Activated CD4-positive, alpha-beta T cell treated with anti-CD3 and anti-CD28 coated beads, Interleukin-2, amount 50 U/mL, for 24 hours (primary cell): ENCODE measurements around the gene SHB.

Experiments
- DNase-seq, 2 donors: peaks; one replicate each; pipeline ENCODE4 v3.0.0-alpha.2; 2020; ENCODE audit warnings: low read depth in 1 of 2, low spot score in 1 of 2

Gene SHB

DNA sequence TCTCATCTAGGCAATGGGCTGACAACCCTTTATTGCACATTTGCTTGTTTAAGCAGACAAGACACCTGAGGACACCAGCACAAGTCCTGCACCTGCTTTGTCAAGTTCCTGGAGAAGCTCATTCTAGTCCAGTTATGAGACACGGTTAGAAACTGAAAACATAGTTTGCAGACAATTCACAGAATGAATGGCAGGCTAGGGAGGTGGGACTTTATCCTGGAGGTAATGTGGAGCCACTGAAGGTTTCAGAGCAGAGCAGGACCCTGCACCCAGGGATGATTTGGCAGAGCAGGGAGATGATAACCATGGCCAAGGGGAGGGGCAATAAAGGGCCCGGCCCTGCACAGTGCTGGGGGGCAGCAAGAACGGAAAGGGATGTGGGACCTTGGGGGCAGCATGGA is 114.4 kb downstream of the SHB start:
- DNase-seq = no peak

DNA sequence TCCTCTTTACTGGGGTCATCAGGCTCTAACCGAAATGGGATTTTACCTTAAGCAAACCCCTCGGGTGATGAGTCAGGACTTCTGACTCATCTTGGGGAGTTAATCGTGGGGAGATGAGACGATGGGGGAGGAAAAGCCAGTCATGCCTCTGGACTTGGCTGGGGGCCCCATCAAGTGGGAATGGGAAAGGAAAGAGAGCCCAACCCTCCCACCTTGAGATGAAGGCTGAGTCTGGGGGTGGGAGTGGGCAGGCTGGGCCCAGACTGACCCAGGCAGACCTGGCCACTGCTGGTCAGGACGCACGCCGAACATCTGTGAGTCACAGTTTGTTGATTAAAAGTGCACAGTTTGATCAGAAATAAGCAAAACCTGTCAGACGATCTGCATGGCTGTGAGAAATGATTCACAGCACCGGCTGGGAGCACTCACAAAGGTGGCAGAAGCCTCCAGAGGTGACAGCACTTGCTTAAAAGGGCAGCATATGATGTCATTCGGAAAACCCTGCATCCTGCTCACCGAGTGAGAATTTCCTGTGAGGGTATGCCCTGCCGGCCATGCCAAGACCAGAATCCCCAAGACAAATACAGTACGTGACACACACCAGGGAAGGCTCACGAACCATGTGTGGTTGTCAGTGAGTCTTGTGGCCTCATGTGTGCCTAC is 115.1 kb downstream of the SHB start:
- peak; percentile 2 to 5 for DNase-seq

GRCh38 chr9:37953206-37953774 is 115.7 kb downstream of the SHB start:
- no peak for DNase-seq

DNA sequence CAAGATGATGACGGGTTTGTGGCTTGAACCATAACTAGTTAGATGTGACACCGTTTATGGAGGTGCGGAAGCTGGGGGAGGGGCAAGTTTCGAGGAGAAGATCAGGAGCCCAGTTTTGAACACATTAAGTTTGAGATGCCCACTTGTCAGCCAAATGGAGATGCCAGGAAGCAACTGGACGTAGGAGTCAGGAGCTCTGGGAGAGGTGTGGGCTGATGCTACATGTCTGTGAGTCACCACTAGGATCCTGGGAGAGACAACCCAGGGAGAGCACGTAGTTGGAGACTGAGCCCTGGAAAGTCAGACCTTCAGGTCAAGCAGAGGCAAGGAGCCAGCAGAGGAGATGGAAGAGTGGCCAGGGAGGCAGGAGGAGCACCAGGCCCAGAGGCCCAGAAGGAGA is 116.3 kb downstream of the SHB start:
- no peak for DNase-seq

GRCh38 chr9:37951671-37952449 is 117.2 kb downstream of the SHB start:
- DNase-seq = no peak

DNA sequence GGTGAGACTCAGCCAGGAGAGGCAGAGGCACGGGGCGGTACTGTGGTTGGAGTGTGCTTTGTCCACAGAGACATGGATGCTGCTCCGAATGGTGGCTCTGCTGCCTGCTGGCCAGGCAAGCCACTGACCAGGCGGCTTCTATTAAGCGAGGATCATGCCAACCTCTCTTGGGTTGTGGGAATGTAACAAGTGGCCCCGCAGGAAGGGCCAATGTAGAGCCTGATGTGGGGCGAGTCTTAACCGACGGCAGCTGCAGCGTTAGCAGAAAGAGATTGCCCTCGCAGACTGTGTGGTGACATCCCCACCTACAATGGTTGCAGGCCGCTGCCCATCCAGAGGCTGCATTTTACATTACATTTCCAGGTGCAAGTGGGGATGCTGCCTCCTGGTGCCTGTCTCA is 118.5 kb downstream of the SHB start:
- no peak for DNase-seq

- no peak for DNase-seq
Measured at GRCh38 chr9:37949576-37949975, 119.5 kb downstream of the SHB start.

DNA sequence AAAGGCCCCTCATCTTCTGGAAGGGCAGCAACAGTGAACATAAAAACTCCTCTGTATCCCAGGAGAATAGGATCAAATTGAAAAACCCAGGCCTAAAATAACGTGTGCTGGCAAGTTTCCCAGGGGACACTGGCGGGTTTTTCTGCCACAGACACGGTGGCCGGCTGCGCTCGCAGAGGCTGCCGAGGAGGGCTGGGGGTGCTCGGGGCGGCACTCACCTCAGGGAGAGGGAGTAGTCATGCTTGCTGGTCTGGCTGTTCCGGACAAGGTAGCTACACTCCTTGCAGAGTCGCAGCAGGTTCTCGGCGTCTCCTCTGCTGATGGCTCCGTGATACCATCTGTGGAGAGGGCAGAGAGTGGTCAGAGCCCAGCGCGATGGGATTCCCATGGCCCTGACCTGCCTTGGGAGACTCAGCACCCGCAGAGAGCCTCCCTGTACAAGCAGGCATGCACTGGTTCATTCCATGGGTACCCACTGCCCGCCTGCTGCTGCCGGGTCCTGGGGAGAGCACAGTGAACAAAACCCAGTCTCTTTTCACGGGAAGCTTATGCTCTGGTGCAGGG is 120.5 kb downstream of the SHB start:
- DNase-seq = no peak

- no peak for DNase-seq
Measured at GRCh38 chr9:37947977-37948376, 121.0 kb downstream of the SHB start.

DNA sequence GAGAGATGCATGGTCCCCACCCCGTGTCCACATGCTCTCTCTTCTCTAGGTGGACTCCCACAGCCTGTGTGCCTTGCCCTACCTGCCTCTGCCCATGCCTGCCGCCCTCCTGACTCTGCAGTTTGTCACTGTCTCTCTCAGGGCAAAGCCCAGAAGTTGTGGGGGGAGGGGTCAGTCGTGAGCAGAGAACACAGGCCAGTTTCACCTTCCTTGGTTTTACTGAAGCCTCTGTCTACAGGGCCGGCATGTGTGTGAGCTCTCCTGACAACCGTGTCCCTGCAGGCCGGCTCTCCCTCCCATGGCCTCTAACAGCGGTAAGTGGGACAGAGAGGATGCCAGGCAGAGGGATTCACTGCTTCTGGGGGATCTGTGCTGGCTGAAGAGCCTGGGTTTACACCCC is 121.6 kb downstream of the SHB start:
- DNase-seq = no peak

GRCh38 chr9:37946971-37947370 is 122.1 kb downstream of the SHB start:
- DNase-seq = no peak

GRCh38 chr9:37946041-37946440 is 123.0 kb downstream of the SHB start:
- DNase-seq = no peak

GRCh38 chr9:37944671-37945481 is 124.2 kb downstream of the SHB start:
- DNase-seq = no peak

GRCh38 chr9:37944266-37944650 is 124.8 kb downstream of the SHB start:
- DNase-seq = no peak

DNA sequence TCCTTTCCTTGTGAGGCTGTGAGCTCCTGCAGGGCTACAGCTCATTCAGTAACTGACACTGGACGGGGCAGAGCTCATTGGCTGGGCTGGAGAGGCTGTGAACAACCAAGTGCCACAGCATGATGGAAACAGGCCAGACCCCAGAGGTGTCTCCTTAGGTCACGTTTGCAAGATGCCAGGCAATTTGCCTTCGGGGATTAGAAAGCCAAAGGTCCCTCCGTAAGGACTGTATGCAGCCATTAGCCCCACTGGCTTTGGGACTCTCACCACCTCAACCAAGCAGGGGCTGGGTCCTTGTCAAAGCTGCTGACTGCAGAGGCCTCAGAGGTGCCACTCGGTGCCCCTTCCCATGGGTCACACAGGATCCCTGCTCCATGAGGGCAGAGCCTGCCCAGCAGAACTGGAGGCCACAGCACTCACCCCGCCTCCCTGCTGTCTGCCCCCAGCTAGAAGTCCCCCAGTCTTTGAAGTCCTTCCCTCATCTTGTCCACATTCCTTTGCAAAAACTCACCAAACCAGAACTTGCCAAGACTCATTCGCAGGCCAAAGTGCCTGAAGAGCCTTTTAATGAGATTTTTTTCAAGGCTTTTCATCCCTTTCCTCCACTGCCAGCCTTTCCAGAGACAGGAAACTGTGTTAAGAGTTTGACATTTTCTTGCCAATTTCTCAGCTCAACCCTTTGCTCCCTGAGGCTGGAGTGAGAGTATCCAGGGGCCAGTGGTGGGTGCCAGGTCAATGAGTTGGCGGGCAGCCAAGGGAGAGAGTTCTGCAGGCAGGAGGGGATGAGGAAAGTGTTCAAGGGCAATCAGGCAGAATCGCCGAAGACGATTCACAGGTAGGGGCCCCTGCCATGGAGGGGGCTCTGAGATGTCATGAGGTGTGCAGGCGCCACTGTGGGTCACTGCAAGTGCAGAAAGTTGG is 125.4 kb downstream of the SHB start:
- no peak for DNase-seq

GRCh38 chr9:37942621-37943344 is 126.2 kb downstream of the SHB start:
- no peak for DNase-seq

- no peak for DNase-seq
Measured at GRCh38 chr9:37941253-37941652, 127.8 kb downstream of the SHB start.

- no peak for DNase-seq
Measured at GRCh38 chr9:37939575-37940095, 129.4 kb downstream of the SHB start.

- DNase-seq = no peak
Measured at GRCh38 chr9:37938121-37938891, 130.7 kb downstream of the SHB start.
